D341Med (cell line): ENCODE measurements around the gene TST.
A peak's percentile ranks its signal among the peaks of the same experiment; 100 is the strongest.
"Not testable (repeated sequence)": the region's sequence is repeated elsewhere in the genome, so short reads cannot be mapped to it uniquely, and the experiment has no call there.

Experiments
- DNase-seq: peaks from one replicate; pipeline ENCODE4 v3.0.0; 2012; ENCODE audit warnings: low spot score

TST gene

DNA sequence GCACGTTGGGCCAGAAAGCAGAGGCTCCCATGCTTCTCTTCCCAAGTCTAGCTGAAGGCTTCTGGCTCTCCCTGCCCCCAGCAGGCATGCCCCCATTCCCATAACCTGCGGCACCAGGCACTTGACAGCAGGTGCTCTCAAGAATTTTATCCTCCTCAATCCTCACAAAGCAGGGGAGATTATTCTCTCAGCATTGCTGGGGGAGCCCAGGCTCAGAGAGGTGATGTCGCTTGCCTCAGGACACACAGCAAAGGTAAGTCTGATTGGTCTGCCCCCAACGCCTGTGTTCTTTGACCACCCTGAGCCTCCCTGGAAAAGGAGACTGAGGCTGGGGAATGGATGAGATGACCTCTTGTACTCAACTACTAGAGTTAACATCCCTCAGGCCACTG lies 4.8 kb downstream of the TST start:
- DNase-seq: no peak

DNA sequence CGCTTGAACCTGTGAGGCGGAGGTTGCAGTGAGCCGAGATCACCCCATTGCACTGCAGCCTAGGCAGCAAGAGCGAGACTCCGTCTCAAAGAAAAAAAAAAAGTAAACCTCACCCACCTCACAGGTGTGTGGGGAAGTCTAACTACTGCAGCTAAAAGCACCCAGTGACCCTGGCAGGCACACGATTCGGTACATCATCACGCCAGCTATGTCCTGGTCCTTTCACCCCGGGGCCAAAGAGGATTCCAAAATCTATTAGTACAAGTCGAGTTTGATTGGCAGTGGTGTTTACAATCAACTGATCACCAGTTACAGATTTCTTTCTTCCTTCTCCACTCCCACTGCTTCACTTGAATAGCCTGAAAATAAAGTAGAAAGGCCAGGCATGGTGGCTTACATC lies 6.3 kb downstream of the TST start:
- DNase-seq: no peak

DNA sequence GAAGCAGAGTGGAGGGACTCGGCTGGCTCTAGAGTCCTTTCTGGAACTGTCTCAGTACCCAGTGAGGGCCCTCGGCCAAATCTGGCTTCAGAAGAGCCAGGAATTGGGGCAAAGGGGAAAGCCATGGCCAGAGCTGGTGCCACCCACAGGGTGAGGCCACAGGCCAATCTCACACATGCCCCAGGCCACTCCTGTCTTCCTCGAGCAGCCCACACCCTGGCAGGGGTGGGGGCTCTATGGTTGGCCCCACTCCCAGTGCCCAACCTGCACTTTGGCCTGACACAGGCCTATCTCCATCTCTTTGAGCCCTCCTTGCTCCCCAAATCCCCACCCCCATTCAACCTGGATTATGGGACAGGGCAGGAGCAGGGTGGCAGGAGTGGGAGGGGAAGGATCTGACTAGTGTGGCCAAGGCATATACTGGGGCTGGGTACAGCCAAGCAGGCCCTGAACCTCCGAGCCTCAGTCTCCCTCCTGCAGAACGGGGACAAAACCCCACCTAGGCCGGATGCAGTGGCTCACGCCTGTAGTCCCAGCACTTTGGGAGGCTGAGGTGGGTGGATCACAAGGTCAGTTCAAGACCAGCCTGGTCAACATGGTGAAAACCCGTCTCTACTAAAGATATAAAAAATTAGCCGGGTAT lies 6.9 kb downstream of the TST start:
- DNase-seq: no peak

DNA sequence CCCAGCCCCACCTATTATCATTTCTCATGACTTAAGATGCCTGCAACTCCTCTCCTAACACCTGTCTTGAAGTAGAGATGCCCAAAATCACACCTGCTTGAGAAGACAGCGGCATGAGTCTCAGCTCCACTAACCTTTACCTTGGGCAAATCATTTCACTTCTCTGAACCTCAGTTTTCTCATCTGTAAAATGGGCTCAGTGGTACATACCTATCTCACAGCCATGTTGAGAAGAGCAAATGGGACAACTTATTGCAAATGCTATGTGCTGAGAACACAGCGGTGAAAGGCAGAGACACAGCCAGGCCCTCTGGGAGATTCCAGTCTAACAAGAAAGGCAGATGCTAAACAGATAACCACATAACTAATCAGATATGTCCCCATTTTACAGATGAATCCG lies 7.8 kb downstream of the TST start:
- DNase-seq: no peak

DNA sequence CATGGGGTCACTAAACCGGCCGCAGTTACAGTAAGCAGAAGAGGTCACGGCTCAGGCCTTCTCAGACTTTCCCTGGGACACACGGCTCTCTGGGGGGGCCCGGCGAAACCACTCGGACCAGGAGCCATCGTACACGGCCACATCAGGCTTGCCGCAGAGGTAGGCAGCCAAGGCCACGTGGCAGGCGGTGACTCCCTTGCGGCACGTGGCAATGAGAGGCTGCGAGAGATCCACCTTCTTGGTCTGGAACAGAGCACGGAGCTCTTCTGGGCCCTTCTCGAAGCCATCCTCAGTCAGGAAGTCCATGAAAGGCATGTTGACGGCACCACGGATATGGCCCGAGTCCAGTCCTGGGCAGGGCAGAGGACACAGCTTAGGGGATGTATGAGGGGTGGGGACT lies 8.3 kb downstream of the TST start:
- no peak for DNase-seq

DNA sequence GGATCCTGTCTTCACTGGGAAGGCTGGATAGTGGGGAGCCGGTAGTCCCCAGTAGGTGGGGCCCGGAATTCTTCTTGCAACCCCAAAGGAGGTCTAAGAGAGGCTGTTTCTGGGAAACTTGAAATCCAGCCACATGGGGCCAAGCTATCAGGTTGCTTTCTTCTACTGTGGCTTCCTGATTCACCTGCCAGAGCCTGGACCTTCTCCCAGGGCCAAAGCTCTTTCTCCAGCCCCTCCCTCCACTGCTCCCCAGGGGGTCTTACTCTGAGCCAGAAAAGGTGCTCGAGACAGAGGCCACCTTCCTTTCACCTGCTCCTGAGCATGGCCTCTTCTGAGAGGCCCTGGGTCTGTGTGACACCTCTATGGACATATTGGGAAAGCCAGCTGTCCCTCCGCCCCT lies 9.1 kb downstream of the TST start:
- no peak for DNase-seq

DNA sequence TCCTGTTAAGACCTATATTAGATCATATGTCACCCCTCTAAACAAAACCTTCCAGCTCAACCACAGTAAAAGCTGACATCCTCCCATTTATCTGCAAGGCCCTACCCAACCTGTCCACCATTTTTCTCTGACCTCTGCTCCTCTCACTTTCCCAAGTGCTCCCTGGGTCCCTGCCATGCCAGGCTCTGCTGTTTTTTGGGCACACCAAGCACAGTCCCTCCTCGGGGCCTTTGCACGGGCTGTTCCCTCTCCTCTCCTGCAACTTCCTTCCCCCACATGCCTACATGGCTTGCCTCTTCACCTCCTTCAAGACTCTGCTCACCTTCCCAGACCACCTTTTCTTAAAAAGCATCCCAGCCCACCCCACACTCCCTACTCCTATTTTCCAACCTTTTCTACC lies 9.8 kb downstream of the TST start:
- DNase-seq: no peak

DNA sequence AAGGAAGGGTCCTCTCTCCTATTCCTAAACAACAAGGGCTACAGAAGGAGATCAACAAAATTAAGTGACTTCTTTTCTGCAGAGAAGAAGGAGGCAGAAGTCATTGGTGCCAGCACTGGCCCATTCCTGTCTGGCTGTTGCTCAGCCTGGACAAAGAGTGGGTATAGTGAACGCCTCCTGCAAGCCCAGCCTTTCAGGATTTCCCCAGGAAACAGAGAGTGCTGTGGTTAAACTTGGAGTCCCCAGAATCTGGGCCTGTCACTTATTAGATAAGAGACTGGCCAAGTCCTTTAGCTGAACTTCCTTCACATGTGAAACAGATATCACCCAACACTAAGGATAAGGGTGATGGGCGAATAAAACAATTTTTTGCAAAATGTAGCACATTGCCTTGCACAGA lies 10.9 kb downstream of the TST start:
- DNase-seq: no peak

DNA sequence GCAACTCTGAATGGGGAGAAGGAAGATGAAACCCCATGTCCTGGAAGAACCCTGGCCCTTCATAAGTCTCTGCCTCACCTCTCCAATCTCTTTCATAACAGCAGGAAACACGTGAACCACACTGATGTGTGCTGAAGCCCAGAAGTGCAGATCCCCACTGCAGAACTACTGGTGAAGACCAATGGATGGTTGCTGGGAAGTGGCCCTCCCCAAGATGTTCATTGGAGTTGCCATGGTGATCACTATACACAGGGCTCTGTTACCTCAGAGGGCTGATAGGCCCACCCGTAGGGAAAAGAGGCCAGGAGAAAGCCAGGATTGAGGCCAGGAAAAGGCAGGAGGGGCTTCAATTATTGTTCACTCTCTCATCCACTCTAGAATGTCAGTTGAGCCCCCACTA lies 11.6 kb downstream of the TST start:
- DNase-seq: no peak

DNA sequence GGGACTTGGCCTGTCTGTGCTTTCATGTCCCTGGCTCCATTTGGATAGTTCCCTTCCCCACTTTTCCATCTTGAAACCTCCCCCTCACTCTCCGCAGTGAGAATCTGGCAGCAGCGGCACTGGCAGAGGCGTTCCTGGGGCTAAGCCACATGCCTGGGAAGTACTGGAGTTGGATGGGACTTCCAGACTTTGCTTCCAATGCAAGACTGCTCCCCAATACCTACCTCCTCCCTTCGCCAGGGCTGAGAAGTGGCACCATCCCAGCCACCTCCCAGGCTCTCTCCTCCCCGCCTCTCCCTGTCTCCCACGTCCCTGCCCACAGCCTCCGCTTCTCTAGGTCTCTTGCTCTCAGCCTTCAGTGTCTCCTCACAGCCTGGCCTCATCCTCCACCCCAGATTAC lies 16.6 kb downstream of the TST start:
- no peak for DNase-seq

DNA sequence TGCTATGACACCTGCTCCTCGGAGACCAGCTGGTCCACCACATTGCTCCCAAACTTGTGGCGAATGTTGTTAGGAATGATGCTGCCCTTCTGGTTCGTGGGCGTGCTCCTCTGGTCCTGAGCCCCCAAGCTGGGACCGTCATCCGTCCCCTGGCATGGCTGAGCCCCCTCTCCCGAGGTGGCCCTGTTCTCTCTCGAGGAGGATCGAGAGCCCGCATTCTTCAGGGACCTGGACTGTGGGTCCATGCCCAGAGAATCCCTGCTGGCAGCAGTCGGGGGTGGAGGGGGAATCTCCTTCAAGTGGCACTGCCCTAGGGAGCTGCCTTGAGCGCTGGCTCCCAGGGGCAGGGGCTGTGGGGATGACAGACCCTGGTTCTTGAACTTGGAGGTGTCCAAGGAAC lies 17.4 kb downstream of the TST start:
- DNase-seq: no peak

DNA sequence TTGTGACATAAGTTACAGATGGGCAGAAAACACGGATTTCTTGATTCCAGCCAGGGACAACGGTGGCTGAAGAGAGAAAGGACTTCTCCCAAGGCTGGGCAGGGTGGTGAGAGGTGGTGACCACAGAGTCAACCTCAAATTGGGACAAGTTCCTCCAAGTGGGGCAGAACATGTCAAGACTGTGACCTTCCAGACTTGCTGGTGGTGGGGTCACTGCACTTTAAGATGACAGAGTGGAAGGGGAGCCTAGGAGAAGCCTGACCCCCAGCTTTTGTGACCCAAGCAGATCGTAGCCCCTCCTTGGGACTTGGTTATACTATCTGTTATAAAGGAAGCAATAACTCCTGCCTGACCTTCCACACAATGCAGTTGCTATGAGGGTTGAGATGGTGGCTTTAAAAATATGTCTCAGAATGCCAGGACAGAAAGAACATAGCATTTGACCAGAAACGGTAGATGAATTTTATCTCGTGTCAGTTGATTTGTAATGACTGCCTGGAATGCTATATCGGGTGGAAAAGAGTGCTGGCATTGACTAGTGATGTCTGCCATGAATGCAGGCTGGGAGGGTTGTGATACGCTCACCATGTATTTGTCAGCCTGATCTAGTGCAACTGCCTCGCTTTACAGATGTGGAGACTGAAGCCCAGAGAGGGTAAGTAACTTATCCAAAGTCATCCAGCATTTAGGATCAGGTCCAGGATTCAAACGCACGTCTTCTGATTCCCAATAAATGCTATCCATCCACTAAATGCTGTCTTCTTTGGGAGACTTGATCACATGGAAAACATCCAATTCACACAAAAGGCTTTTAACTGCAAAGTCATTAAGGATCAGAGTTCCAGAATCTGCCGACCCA lies 18.3 kb downstream of the TST start:
- DNase-seq: no peak

DNA sequence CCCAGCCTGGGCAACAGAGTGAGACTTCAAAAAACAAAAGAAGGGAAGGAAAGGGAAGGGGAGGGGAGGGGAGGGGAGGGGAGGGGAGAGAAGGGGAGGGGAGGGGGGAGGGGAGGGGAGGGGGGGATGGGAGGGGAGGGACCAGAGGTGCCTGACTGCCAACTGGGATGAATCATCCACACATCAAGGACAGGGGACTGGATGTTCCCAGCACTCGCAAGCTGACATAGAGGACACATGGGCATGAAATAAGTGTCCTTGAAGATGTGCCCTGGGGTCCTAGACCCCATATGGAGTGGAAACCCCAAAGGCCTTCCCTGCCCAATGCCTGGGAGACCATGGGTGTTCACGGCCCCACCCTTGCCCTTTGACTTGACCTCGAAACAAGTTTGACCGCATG lies 19.8 kb downstream of the TST start:
- DNase-seq: no peak

DNA sequence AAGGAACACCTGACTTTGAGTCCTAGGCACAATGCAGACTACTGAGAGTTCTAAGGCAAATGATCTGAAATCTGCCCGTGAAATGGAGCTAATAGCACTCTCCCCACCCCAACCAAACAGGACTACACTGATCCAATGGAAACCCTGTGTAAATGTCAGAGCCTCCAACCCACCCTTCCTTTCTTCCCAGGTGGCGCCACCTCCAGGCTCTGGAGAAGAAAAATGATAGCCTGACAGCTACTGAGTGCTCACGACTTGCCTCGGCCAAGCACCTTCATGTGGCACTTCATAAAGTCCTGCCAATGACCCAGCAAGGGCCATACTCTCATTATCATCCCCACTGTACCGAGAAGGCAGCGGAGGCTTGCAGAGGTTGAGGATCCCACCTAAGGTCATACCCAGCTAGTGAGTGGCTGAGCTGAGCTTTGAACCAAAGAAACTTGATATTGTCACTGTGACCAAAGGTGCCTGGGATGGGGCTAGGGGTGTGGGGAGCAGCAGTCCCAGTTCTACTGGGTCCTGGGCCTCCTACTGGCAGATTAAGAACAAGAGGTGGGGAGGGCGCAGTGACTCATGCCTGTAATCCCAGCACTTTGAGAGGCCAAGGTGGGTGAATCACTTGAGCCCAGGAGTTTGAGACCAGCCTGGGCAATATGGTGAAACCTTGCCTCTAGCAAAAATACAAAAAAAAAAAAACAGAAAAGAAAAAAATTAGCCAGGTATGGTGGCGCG lies 20.5 kb downstream of the TST start:
- no peak for DNase-seq

DNA sequence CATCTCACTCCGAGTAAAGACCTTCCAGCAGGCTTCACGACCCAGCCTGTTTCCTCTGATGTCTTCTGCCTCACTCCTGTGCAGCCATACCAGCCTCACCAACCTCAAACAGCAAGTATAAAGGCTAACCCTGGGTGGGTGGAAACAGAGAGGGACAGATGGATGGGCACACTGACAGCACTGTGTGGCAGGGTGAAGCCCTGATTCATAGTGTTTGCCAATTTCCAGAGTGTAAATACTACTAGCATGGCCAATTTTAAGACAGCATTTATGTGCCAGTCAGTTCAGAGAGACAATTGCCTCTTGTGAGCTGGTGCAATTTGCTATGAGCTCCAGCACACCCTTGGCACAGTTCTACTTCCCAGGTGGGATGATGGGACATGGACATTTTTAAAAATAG lies 21.5 kb downstream of the TST start:
- DNase-seq: no peak

DNA sequence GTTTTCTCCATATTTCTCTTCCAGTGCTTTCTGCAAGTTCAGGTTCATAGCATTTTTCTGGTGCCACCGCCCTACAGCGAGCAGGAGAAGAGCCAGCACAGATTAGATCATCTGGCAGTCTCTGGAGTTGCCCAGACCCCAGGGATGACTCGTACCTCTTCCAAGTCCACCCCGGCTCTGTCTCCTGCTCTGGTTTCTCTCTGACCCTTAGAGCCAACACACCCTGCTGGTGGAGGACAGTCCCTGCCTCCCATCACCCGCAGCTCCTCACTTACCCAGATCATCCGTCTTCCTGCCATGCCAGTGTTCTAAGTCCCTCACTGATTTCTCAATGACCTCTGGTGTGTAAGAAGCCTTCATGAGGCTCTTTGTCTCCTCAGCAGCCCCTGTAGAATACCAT lies 28.0 kb downstream of the TST start:
- no peak for DNase-seq

DNA sequence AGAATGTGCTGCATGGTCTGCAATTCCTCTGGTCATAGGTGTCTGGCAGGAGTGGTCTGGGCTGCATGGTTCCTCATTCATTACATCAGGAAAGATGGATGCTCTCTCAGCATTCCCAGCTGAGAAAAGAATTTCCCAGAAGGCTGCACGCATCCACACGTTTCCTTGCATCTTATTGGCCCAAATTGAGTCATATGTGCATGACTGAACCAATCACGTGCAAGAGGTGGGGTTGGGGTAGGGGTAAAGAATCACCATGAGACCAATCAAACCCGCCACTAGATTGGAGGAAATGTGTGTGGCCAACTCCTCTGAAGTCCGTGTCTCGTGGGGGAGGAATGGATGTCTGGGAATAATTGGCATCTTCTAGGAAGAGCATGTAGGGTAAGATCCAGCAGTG lies 28.8 kb downstream of the TST start:
- no peak for DNase-seq

DNA sequence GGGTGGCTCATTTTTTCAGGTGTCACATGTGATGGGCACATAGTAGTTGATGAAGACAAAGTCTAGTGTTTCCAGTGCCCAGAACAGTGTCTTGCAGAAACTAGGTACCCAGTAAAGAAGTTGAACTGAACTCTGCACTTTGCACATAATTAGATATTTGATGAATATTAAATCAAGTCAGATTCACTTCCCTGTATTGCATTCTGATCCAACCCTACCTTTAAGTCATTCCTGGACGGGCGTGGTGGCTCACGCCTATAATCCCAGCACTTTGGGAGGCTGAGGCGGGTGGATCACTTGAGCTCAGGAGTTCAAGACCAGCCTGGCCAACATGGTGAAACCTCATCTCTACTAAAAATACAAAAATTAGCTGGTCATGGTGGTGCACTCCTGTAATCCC lies 30.2 kb downstream of the TST start:
- not testable (repeated sequence) for DNase-seq

DNA sequence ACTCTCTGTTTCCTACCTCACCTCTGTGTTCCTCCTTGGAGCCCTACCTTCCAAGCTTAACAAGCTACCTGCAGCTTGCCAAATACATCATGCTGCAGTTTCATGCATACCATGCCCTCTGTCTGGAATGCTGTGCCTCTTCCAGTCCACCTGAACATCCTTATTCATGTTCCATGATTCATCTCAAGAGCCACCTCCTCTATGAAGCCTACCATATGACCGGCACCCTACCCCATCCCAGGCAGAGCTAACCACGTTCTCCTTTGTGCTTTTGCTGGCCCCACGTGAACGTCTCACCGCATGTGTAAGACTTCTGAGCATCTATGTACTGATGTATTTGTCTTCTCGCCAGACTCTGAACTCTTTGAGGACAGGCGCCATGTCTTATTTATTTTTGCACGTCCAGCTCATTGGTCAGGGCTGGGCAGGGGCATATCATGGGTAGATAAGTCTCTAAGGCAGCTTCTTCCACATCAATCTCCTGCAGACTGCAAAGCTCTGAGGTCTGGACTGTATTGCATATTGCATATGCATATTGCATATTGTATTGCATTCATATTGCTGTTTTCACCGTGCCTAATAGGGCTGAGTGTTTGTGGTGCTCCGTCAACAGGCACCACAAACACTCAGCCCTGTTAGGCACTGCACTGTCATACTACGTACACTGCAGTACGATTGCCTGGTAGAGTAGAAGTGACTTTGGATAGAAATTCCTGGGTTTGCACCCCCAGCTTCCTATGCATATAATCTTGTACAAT lies 31.0 kb downstream of the TST start:
- DNase-seq: no peak

DNA sequence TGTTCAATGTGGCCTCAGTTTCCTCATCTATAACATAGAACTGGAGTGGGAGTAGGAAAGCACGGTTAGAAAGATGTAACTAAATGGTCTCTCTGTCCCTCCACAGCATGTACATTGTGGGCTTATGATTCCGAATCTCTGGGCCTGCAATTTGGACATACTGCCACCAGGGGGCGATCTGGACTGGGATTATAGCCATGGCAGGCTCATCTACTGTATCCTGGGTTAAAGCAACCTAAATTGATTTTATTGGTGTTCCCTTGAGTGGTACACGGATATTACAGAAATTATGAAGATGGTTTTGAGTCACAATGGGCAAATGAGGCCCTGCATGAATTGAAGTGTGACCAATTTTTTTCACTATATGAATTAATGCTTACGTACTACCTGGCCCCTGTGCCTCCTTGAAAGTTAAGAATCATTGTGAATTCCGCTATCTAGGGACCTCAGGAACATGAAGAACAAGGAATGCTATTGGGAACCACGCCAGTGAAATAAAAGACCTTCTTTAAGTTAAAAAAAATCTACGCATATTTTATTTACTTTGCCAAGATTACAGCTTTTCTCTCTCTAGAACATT lies 32.9 kb downstream of the TST start:
- DNase-seq: no peak

DNA sequence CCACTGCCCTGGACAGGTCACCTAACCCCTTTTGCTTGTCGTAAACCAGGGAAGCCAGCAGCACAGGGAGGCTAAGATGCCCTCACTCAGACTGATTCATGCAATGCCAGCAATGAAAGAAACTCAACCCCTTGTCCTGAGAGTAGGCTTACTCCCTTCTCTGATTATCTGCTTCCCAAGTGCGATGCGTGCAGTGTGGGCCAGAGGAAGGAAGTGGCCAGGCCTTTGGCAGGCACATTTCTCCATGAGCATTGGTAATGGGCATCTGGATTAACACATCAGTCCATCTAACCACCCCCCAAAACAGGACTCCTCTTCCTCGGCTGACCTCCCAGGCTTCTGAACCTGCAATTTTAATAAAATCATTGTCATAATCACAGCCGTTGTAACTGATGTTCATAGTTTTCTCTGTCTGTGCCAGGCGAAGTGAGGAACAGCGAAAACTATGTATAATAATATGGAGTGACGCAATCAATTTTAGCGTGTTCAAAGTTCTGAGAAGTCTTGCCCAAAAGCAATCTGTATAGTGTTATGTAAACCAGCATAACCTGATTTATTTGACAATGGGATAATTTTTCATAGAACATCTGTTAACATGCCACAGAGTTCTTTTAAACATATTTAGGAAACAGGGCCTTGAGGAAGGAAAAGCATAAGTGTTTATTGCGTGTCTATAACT lies 33.9 kb downstream of the TST start:
- DNase-seq: no peak

DNA sequence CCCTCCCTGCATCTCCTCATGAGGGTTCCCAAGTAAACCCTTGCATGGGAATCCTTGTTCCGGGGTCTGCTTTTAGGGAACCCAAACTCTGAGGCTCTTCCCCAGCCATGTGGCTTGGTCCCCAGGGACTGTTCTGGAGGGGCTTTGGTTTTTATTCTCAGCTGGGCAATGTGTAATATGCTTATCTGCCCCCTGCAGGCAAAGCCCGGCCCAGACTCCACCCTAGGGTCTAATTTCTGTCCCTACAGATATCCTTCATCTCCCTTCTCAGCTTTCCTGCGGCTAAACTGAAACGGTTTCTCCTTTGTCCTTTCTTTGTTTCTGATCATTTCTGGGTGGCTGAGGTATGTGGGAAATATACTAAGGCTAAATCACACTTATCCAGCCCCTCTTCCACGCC lies 37.1 kb downstream of the TST start:
- peak; percentile 53 for DNase-seq
